VCaP (cell line): ENCODE results near the gene WNK2.

Source experiments
- H3K27ac ChIP-seq: fragments of 450-650 bp; 2 replicates; pipeline ENCODE4 v1.5.1; 2017
- CTCF ChIP-seq: fragments of 450-650 bp; conservative IDR thresholded peaks from 2 replicates; pipeline ENCODE4 v1.5.1; 2017; ENCODE audit warnings: mild to moderate bottlenecking, moderate library complexity

The WNK2 gene

DNA sequence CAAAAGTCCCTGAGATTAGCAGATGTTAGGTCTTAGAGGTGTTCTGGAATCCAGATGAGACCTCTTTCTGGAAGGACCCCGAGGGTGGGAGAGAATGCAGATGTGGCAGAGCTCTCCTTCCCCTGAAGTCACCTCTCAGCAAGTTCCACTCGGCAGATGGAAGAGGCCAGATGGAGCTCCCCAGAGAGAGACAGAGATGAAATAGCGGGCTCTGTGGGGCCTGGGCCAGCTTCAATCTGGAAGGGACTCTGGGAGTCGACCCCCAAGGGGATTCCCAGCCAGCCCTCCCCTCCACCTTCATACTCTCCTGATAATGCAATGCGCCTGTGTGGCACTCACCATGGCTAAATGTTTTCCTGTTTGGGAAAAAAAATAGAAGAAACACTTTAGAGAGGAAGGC lies 60.2 kb downstream of the WNK2 start:
- H3K27ac ChIP-seq, result no peak overlapping the region
- no peak for TF ChIP-seq CTCF

DNA sequence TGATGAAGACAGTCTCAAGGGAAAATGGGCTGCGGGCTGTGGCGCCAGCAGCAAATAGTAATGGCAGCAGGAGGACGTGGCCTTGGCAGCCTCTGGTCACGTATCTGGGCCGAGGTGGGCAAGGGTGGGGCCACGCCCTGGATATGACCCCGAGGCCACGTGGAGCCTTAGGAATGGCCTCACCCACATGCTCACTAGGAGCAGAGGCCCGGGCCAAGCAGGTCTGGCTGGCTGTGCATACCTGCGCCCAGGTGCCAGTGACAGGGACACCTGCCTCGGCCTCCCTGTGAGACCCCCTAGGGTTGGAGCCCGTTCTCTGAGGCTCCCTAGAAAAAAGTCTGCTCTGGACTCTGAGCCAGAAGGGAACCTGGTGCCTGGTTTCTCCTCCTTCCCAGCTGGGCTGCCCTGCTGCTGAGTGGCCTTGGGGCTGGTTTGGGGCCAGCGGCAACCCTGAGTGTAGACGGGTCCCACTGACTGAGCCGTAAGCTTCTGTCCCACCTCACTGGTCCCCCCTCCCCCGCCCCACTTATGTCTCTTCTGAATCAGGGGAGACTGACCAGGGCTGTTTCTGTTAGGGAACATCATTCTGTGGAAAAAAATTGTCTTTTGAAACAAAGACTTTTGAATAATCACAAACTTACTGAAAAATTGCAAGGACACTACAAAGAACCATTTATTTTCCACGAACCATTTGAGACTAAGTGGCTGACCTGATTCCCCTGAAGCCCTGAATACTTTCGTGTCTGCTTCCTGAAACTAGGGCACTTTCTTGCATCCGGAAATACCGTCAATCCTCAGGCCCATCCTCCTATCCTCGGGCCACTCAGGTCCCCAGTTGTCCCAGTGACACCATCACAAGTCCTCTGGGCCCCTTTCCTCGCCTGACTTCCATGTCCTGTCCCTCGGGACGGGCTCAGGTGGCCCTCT lies 60.8 kb downstream of the WNK2 start:
- no peak for TF ChIP-seq CTCF
- H3K27ac ChIP-seq, result no peak overlapping the region

DNA sequence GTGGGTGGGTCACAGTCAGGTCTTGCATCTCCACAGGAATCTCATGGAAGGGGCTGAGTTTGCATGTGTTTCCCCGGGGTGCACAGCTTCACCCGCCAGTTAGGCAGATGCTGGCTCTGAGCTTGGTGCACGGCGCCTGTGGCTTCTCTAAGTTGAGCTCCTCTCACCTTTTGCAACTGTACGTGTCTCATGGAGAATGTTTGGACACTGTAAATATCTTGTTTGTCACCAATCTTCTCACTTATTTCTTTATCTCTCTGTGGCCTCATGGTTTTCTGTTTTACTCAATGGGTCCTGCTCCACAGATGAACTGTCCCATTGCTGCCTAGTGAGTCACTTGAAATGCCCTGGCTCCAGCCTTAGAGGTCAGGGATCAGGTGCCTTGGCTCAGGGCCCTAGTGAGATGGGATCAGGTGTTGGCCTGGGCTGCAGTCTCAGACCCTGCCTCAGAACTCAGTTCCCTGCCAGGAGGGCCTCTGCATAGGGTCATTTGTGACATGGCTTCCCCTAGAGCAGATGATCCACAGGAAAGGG lies 61.6 kb downstream of the WNK2 start:
- TF ChIP-seq CTCF, result no peak
- no peak overlapping the region for H3K27ac ChIP-seq

DNA sequence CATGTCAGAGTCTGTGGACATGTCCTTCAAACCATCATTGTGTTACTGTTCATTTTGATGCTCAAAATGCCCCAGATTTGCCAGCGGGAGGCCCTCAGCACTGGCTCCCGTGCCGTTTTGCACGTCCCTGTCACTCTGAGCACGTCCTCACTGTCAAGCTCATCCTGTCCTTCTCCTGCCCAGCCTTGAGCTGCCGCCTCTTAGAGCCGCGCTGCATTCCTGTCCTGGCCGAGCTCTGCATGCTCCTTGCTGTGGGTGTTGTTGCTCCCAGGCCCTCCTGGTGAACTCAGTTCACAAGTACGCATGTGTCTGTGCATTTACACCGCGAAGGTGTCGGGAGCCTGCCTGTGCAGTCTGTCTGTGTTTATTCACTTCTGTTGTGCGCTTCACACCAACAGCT lies 62.2 kb downstream of the WNK2 start:
- no peak overlapping the region for H3K27ac ChIP-seq
- no peak for TF ChIP-seq CTCF

GRCh38 chr9:93246526-93246925 lies 62.6 kb downstream of the WNK2 start:
- TF ChIP-seq CTCF, result no peak
- no peak overlapping the region for H3K27ac ChIP-seq

DNA sequence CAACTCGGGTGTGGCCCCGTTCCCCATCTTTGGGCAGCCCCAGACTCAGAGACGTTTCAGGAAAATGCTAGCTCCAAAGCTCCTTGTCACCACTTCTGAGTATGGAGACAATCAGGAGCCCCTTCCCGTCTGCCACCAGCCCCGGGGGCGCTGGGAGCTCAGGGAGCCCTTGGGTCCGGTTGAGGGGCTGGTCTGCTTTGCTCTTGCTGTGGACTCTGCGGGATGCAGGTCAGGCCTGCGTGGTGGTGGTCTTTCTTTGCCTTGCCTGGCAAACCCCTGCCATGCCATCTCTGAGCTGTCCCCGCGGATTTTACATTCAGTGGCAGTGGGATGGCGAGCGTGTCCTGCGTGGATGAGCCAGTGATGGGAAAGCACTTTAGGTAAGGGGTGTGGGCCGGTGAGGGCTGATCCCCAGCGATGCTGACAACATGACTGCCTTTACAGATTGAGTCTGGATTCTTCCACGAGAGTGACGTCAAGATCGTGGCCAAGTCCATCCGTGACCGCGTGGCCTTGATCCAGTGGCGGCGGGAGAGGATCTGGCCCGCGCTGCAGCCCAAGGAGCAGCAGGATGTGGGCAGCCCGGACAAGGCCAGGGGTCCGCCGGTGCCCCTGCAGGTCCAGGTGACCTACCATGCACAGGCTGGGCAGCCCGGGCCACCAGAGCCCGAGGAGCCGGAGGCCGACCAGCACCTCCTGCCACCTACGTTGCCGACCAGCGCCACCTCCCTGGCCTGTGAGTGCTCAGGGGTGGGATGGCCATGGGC lies 63.3 kb downstream of the WNK2 start:
- TF ChIP-seq CTCF, result no peak
- 0 out of 2 replicates have a peak overlapping the region, but pooled peaks have one; percentile 5 for H3K27ac ChIP-seq

- no peak for TF ChIP-seq CTCF
- 0 out of 2 replicates have a peak overlapping the region, but pooled peaks have one; percentile 5 for H3K27ac ChIP-seq
Observed at GRCh38 chr9:93247892-93248291, 64.0 kb downstream of the WNK2 start.
